Testis (tissue), 3 donors: ENCODE results near the gene PRPF38B. TPM values are rescaled to one million over a fixed set of nuclear protein-coding genes. Genes with fewer than 3 reads are reported as not detected.
"Not testable (repeated sequence)": the region's sequence is repeated elsewhere in the genome, so short reads cannot be mapped to it uniquely, and the experiment has no call there.

Experiments used
- DNase-seq: peaks from one replicate; pipeline ENCODE4 v3.0.0-alpha.2; 2019
- H3K27ac ChIP-seq, 2 donors: fragments of 200-600 bp; sonication (generic); one replicate each; pipeline ENCODE4 v1.5.1; 2019
- H3K27me3 ChIP-seq: fragments of 200-600 bp; sonication (generic); one replicate; pipeline ENCODE4 v1.5.1; 2019
- H3K36me3 ChIP-seq: fragments of 200-600 bp; sonication (generic); one replicate; pipeline ENCODE4 v1.5.1; 2017; ENCODE audit warnings: low read depth; ENCODE audit errors: missing control alignments
- H3K4me1 ChIP-seq: fragments of 200-600 bp; sonication (generic); one replicate; pipeline ENCODE4 v1.5.1; 2019
- H3K4me3 ChIP-seq, 2 donors: fragments of 200-600 bp; sonication (generic); one replicate each; pipeline ENCODE4 v1.5.1; 2017 to 2019
- H3K9me3 ChIP-seq: fragments of 200-600 bp; sonication (generic); one replicate; pipeline ENCODE4 v1.5.1; 2017
- POLR2A ChIP-seq: fragments of 450-650 bp; IDR thresholded peaks from one replicate; pipeline ENCODE4 v1.6.1; 2017; ENCODE audit warnings: antibody characterized with exemption, mild to moderate bottlenecking, moderate library complexity
- WGBS, 2 donors: methylation state at CpG; one replicate each; pipeline ENCODE4 v1.1.5; 2018; 5-methylcytosine and 5-hydroxymethylcytosine counted together
- intact Hi-C: fragments of 100-400 bp; cut with DNase I; formaldehyde crosslinking; loops from one replicate; pipeline ENCODE4 v1.15.1; 2023; ENCODE audit warnings: low total_unique reads
- polyA plus RNA-seq: library from polyadenylated mRNA; stranded (reverse); fragments of 350-450 nt; fragmentation: Illumina TruSeq; extraction: RNeasy Lipid Tissue Mini Kit (QIAGEN cat#74804); gene quantifications from one replicate; pipeline ENCODE4 v1.2.3, GENCODE V29; 2014; ENCODE audit warnings: low read depth, low replicate concordance; ENCODE audit not compliant: insufficient read depth
- total RNA-seq, 2 donors: library from RNA; depleted of rRNA; stranded (reverse); fragments of >200 nt; gene quantifications; one replicate each; pipeline ENCODE4 v1.2.3, GENCODE V29; 2016
- TF ChIP-seq, protein P1 (sequence below), 3 experiments: fragments of 450-650 bp in 2 of 3; fragments of 200-600 bp in 1 of 3; sonication (generic) in 1 of 3; IDR thresholded peaks; one replicate each; pipeline ENCODE4 v1.5.1; 2016 to 2019; ENCODE audit warnings: antibody characterized with exemption in 3 of 3, mild to moderate bottlenecking in 2 of 3, moderate library complexity in 1 of 3

The PRPF38B gene
- total and polyA plus RNA-seq, 3 donors from 2014 or later = 8.6 to 29.0 (median 28.1) TPM

DNA sequence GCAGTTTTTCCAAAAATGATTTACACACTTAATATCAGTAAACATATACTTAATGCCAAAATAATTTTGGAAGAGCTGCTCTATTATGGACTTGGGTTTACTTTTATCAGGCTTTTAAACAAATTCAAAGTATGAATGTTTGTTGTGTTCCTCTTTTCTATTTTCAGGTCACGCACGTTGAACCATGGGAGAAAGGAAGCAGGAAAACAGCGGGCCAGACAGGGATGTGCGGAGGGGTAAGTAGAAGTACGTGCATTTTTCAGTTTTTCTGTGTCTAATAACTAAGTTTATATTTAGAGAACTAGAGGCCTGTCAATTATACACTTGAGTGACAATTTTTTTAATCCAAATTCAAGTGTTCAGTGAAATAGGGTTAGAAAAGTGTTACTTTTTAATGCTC lies 3.4 kb downstream of the PRPF38B start:
- intact Hi-C loops = no loop called here
- Histone ChIP-seq H3K4me1 (peaks cover 16% of the 10 kb centered on the region), H3K9me3 (no peaks in the 10 kb centered on the region), H3K27me3 (no peaks in the 10 kb centered on the region), H3K4me3 (no peak overlapping the region), H3K27ac (no peak overlapping the region), H3K36me3 (no peaks in the 10 kb centered on the region)
- TF ChIP-seq POLR2A = no peak
- DNase-seq = no peak
- 66 to 78% methylated on average over 5 of the region's 5 CpGs for WGBS, 2 donors

DNA sequence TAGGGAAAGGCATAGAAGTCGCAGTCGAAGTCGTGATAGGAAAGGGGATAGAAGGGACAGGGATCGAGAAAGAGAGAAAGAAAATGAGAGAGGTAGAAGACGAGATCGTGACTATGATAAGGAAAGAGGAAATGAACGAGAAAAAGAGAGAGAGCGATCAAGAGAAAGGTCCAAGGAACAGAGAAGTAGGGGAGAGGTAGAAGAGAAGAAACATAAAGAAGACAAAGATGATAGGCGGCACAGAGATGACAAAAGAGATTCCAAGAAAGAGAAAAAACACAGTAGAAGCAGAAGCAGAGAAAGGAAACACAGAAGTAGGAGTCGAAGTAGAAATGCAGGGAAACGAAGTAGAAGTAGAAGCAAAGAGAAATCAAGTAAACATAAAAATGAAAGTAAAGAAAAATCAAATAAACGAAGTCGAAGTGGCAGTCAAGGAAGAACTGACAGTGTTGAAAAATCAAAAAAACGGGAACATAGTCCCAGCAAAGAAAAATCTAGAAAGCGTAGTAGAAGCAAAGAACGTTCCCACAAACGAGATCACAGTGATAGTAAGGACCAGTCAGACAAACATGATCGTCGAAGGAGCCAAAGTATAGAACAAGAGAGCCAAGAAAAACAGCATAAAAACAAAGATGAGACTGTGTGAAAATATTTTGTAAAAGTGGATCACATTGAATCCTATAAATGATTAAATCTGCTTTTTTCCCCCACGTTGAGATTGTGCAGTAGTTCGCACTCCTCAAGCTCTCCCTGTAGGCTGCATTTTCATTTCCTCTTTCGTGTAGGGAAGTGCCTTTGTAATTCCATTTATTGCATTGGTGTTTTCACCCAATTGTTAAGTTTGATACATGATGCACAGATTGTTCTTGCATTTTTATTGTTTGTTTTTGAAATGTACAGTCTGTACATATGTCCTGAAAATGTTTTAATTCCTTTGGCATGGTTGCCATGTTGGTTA lies 7.5 kb downstream of the PRPF38B start:
- intact Hi-C loops = no loop called here
- 84% methylated on average over 22 of the region's 22 CpGs for WGBS, 2 donors
- TF ChIP-seq, protein P1, sequence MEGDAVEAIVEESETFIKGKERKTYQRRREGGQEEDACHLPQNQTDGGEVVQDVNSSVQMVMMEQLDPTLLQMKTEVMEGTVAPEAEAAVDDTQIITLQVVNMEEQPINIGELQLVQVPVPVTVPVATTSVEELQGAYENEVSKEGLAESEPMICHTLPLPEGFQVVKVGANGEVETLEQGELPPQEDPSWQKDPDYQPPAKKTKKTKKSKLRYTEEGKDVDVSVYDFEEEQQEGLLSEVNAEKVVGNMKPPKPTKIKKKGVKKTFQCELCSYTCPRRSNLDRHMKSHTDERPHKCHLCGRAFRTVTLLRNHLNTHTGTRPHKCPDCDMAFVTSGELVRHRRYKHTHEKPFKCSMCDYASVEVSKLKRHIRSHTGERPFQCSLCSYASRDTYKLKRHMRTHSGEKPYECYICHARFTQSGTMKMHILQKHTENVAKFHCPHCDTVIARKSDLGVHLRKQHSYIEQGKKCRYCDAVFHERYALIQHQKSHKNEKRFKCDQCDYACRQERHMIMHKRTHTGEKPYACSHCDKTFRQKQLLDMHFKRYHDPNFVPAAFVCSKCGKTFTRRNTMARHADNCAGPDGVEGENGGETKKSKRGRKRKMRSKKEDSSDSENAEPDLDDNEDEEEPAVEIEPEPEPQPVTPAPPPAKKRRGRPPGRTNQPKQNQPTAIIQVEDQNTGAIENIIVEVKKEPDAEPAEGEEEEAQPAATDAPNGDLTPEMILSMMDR (IDR thresholded peaks at IDR 0.05) = no peak
- TF ChIP-seq POLR2A = no peak
- Histone ChIP-seq H3K27me3 (no peaks in the 10 kb centered on the region), H3K4me1 (peaks cover 4% of the 10 kb centered on the region), H3K9me3 (no peaks in the 10 kb centered on the region), H3K4me3 (no peak overlapping the region), H3K36me3 (no peaks in the 10 kb centered on the region), H3K27ac (no peak overlapping the region)
- DNase-seq = no peak

DNA sequence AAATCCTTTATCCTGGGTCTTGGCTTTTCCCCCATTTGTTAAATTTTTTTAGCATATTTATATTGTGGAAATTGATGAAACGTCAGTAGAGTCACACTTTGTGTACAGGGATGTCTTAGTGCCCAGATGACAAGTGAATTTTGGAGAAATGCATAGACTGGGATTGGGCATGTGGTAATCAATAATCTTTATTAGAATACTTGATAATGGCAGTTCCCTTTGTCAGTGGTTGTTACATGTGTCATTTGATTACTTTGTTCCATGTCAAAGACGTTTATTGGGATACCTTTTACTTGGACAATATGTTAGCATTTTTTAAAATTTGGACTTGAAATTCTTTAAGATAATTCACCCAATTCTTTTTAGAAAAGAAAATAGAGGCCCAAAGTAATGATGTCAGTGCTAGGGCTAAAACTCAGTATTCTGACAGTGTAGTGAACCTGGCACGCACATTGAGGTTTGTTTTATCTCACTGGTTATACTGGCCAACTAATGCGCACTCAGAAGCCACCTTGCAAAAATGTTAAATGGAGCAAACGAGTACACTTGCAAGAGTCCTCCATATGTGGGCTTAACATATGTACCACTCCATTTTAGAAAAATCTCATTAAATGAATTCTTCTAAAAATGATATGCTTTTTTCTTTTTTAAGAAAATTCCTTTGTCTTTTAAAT lies 9.2 kb downstream of the PRPF38B start:
- Histone ChIP-seq H3K4me3 (no peak overlapping the region), H3K27me3 (no peaks in the 10 kb centered on the region), H3K9me3 (no peaks in the 10 kb centered on the region), H3K36me3 (no peaks in the 10 kb centered on the region), H3K27ac (no peak overlapping the region), H3K4me1 (no peaks in the 10 kb centered on the region)
- DNase-seq = no peak
- intact Hi-C loops = no loop called here
- TF ChIP-seq, protein P1 (IDR thresholded peaks at IDR 0.05) = no peak
- TF ChIP-seq POLR2A = no peak
- 78 to 82% methylated on average over 5 of the region's 5 CpGs for WGBS, 2 donors

DNA sequence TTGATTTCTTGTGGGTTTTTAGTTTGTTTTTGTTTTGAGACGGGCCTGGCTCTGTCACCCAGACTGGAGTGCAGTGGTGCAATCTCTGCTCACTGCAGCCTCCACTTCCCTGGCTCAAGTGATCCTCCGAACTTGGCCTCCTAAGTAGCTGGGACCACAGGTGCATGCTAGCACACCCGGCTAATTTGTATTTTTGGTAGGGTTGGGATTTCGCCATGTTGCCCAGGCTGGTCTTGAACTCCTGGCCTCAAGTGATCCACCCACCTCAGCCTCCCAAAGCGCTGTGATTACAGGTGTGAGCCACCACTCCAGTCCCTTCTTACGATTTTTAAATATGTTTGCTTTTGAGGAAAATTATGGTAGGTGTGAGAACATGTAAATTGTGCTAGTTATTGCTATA lies 10.0 kb downstream of the PRPF38B start:
- H3K27me3 ChIP-seq, H3K9me3 ChIP-seq, H3K4me3 ChIP-seq, H3K36me3 ChIP-seq, H3K4me1 ChIP-seq, intact Hi-C loops, DNase-seq, H3K27ac ChIP-seq: not testable (repeated sequence)
- WGBS, 2 donors = 90 to 94% methylated on average over 6 of the region's 6 CpGs

DNA sequence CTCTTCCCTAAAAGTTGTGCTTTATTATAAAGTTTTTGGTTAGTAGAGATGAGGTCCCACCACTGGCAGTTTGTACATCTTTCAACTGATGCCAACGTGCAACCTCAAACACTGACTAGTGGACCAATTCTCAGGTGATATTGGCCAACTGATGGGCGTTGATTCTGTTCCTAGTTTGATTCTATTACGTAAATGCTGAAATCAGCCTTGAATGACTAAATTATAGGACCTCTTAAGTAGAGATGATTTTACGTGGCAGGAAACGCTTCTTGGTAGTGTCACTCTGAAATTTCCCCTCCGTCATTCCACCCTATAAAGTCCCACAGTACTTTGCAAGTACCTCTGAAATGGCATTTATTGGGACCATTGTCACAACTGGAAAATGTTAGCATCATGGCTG lies 11.8 kb downstream of the PRPF38B start:
- intact Hi-C loops = no loop called here
- DNase-seq = no peak
- 74 to 81% methylated on average over 6 of the region's 6 CpGs for WGBS, 2 donors
- H3K36me3 ChIP-seq = no peaks in the 10 kb centered on the region
- no peaks in the 10 kb centered on the region for H3K9me3 ChIP-seq
- TF ChIP-seq POLR2A = no peak
- TF ChIP-seq, protein P1 (IDR thresholded peaks at IDR 0.05) = no peak
- H3K27ac ChIP-seq = no peak overlapping the region
- no peaks in the 10 kb centered on the region for H3K27me3 ChIP-seq
- no peaks in the 10 kb centered on the region for H3K4me1 ChIP-seq
- H3K4me3 ChIP-seq = no peak overlapping the region
